ENCODE measurements around the gene AMBP. TPM values are rescaled to one million over a fixed set of nuclear protein-coding genes. Genes with fewer than 3 reads are reported as not detected.

The AMBP gene
- total RNA-seq, 1 experiment from 2014 or later = 4.4 TPM

Other genes with a start within 250 kb of the AMBP start
- gene ZNF618, start 202.0 kb downstream of the AMBP start, total RNA-seq (2014; rRNA removed; shearing (Covaris generic)) = 0.20 and 0.39 TPM in 2 replicates
- 36.4 and 41.0 TPM in 2 replicates for gene KIF12, start 21.0 kb upstream of the AMBP start, total RNA-seq (2014; rRNA removed; shearing (Covaris generic))
- gene COL27A1, start 77.2 kb upstream of the AMBP start, total RNA-seq (2014; rRNA removed; shearing (Covaris generic)) = 14.5 and 17.6 TPM in 2 replicates
- gene ORM1, start 244.8 kb upstream of the AMBP start, total RNA-seq (2014; rRNA removed; shearing (Covaris generic)) = not detected in 2 replicates

Measured in HT-29 (cell line).